Endothelial cell of umbilical vein (primary cell): ENCODE results near the gene GLI2.

Source experiments
- EZH2 ChIP-seq: IDR thresholded peaks from 2 replicates; pipeline ENCODE4 v1.6.1; 2012; ENCODE audit warnings: borderline replicate concordance, low read depth, mild to moderate bottlenecking, moderate library complexity, low read length, inconsistent platforms; ENCODE audit not compliant: severe bottlenecking
- JUN ChIP-seq: IDR thresholded peaks from 2 replicates; pipeline ENCODE4 v1.6.1; 2011; ENCODE audit warnings: borderline replicate concordance, low read depth; ENCODE audit not compliant: insufficient read length, insufficient read depth
- POLR2A ChIP-seq: IDR thresholded peaks from 2 replicates; pipeline ENCODE4 v1.6.1; 2012; ENCODE audit warnings: low read depth, mild to moderate bottlenecking, control low read depth, low read length
- POLR2AphosphoS5 ChIP-seq: IDR thresholded peaks from 2 replicates; pipeline ENCODE4 v1.6.1; 2012; ENCODE audit warnings: low read depth, mild to moderate bottlenecking, control low read depth, low read length, moderate library complexity; ENCODE audit not compliant: insufficient read depth
- TF ChIP-seq, protein P1 (sequence below), 2 donors: IDR thresholded peaks; 1 replicate in 1 of 2; 2 replicates in 1 of 2; pipeline ENCODE4 v1.5.1; 2011; ENCODE audit warnings: low read length in 2 of 2, mild to moderate bottlenecking in 2 of 2, moderate library complexity in 2 of 2, control low read depth in 1 of 2, inconsistent platforms in 1 of 2, low read depth in 1 of 2; ENCODE audit not compliant: insufficient read depth in 1 of 2; ENCODE audit errors: extremely low read depth in 1 of 2
- TF ChIP-seq, protein P2 (sequence below): IDR thresholded peaks from 2 replicates; pipeline ENCODE4 v1.6.1; 2011; ENCODE audit not compliant: insufficient read depth, insufficient read length

DNA sequence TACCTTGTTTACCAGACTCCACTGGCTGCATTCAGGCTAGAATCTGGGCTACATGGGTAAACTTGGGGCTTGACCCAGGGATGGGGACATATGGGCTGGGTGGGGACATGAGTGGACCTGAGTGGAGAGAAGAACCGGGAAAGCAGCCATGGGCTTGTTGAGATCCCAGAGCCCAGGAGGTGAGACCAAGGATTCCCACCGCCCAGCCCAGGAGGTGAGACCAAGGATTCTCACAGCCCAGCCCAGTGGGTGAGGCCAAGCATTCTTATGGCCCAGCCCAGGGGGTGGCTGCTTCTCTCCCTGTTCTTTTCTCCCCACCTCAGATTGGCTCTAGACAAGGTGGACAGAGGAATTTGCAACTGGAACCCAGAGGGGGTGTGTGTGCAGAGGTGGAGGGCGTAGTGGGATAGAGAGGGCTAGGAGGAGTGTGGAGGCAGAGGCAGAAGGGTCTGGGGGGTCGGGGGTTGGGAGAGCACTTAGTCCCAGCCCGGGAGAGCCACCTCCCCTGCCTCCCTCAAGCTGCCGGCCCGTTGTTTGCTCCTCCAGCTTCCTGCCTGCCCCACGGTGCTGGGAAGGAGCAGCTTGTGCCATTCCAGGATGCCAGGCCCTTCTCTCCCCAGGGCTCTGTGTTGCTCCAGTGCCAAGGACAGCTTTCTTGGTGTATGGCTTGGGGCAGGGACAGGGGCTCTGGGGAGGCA, 25.6 kb downstream of the GLI2 start:
- TF ChIP-seq, protein P1, sequence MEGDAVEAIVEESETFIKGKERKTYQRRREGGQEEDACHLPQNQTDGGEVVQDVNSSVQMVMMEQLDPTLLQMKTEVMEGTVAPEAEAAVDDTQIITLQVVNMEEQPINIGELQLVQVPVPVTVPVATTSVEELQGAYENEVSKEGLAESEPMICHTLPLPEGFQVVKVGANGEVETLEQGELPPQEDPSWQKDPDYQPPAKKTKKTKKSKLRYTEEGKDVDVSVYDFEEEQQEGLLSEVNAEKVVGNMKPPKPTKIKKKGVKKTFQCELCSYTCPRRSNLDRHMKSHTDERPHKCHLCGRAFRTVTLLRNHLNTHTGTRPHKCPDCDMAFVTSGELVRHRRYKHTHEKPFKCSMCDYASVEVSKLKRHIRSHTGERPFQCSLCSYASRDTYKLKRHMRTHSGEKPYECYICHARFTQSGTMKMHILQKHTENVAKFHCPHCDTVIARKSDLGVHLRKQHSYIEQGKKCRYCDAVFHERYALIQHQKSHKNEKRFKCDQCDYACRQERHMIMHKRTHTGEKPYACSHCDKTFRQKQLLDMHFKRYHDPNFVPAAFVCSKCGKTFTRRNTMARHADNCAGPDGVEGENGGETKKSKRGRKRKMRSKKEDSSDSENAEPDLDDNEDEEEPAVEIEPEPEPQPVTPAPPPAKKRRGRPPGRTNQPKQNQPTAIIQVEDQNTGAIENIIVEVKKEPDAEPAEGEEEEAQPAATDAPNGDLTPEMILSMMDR (IDR thresholded peaks at IDR 0.05; ENCODE audit: extremely low read depth in 1 of 2, insufficient read depth in 1 of 2, low read depth in 1 of 2, low read length in 2 of 2), result no peak
- no peak for TF ChIP-seq EZH2
- no peak for TF ChIP-seq JUN
- TF ChIP-seq, protein P2, sequence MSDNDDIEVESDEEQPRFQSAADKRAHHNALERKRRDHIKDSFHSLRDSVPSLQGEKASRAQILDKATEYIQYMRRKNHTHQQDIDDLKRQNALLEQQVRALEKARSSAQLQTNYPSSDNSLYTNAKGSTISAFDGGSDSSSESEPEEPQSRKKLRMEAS, result no peak
- no peak for TF ChIP-seq POLR2A
- TF ChIP-seq POLR2AphosphoS5, result no peak
